NCI-H2227 treated with DMSO at 0.1 percent for 48 hours (cell line): ENCODE measurements around the gene MIOS.

Experiments
- DNase-seq: peaks from one replicate; lab custom pipeline; 2025; lab: John Stamatoyannopoulos, UW

Gene MIOS

GRCh38 chr7:7566651-7567611 lies at the start of gene MIOS:
TSS of gene MIOS (plus strand) at chr7:7566884. CDS start at chr7:7572476, 5,592 bp downstream.
- DNase-seq, result peak; percentile 19

GRCh38 chr7:7517754-7518153 lies 48.9 kb upstream of the MIOS start:
- DNase-seq, result no peak

- DNase-seq, result no peak
Measured at GRCh38 chr7:7519056-7519455, 47.6 kb upstream of the MIOS start.

- no peak for DNase-seq
Measured at GRCh38 chr7:7519528-7519927, 47.2 kb upstream of the MIOS start.

- no peak for DNase-seq
Measured at GRCh38 chr7:7521259-7521658, 45.4 kb upstream of the MIOS start.

- no peak for DNase-seq
Measured at GRCh38 chr7:7522421-7522820, 44.3 kb upstream of the MIOS start.

GRCh38 chr7:7524121-7524520 lies 42.6 kb upstream of the MIOS start:
- DNase-seq, result no peak

- no peak for DNase-seq
Measured at GRCh38 chr7:7526006-7526405, 40.7 kb upstream of the MIOS start.

GRCh38 chr7:7527047-7527446 lies 39.6 kb upstream of the MIOS start:
- no peak for DNase-seq

- DNase-seq, result peak; percentile 61
Measured at GRCh38 chr7:7529328-7529727, 37.4 kb upstream of the MIOS start.

- DNase-seq, result no peak
Measured at GRCh38 chr7:7533831-7534430, 32.8 kb upstream of the MIOS start.

GRCh38 chr7:7535691-7536090 lies 31.0 kb upstream of the MIOS start, which contains the start of gene COL28A1:
TSS of gene COL28A1 (minus strand) at chr7:7535873. CDS start at chr7:7532875, 2,998 bp downstream.
- DNase-seq, result no peak

- no peak for DNase-seq
Measured at GRCh38 chr7:7536396-7537019, 30.2 kb upstream of the MIOS start.

GRCh38 chr7:7537711-7538110 lies 29.0 kb upstream of the MIOS start:
- DNase-seq, result no peak

GRCh38 chr7:7539152-7539551 lies 27.5 kb upstream of the MIOS start:
- DNase-seq, result no peak

- no peak for DNase-seq
Measured at GRCh38 chr7:7539711-7540110, 27.0 kb upstream of the MIOS start.

- no peak for DNase-seq
Measured at GRCh38 chr7:7542251-7542835, 24.3 kb upstream of the MIOS start.

- no peak for DNase-seq
Measured at GRCh38 chr7:7548407-7548806, 18.3 kb upstream of the MIOS start.

GRCh38 chr7:7550663-7551062 lies 16.0 kb upstream of the MIOS start:
- DNase-seq, result no peak

GRCh38 chr7:7552199-7552598 lies 14.5 kb upstream of the MIOS start:
- no peak for DNase-seq

GRCh38 chr7:7553386-7553785 lies 13.3 kb upstream of the MIOS start:
- DNase-seq, result no peak

- DNase-seq, result peak; percentile 60
Measured at GRCh38 chr7:7554021-7554432, 12.7 kb upstream of the MIOS start.
